Right forelimb (tissue), 1 donor: Measurements from ENCODE around the gene SUN3.

Source experiments
- DNase-seq: peaks from one replicate; pipeline ENCODE4 v3.0.0-alpha.2; 2018

Gene SUN3, protein sequence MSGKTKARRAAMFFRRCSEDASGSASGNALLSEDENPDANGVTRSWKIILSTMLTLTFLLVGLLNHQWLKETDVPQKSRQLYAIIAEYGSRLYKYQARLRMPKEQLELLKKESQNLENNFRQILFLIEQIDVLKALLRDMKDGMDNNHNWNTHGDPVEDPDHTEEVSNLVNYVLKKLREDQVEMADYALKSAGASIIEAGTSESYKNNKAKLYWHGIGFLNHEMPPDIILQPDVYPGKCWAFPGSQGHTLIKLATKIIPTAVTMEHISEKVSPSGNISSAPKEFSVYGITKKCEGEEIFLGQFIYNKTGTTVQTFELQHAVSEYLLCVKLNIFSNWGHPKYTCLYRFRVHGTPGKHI

GRCh38 chr7:48028938-48029337 lies at the start of gene SUN3:
TSS of gene SUN3 (minus strand) at chr7:48029107. CDS start at chr7:48028938, 169 bp downstream.
- no peak for DNase-seq

DNA sequence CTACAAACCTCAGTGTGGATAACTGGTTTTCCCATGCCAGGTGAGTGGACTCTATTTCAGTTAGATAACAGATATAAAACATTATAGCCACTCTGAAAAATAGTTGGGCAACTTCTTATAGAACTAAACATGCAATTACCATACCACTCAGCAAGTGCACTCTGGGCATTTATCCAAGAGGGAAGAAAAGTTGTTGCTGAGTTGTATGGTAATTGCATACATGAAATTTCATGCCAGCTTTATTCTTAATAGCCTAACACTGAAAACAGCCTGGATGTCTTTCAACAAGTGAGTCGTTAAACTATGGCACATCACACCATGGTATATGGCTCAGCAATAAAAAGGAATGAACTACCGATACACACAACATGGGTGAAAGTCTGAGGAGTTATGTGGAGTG lies 49.6 kb upstream of the SUN3 start:
- no peak for DNase-seq

DNA sequence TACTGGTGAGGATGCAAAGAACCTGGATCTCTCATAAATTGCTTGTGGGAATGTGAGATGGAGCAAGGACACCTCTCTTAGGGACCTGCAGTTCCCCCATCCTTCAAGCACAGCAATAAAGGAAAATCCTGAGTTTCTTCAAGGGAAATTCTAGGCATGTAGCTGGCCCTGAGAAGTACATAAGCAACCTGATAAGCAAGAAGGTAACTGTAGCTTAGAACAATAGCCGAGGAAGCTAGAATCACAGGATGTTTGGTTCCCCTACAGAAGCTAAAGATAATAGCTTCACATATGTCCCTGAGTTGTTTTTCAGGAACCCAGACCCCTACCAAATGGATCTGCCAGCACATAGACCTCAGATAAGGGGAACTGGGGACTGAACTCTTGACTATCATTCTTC lies 48.5 kb upstream of the SUN3 start:
- no peak for DNase-seq

DNA sequence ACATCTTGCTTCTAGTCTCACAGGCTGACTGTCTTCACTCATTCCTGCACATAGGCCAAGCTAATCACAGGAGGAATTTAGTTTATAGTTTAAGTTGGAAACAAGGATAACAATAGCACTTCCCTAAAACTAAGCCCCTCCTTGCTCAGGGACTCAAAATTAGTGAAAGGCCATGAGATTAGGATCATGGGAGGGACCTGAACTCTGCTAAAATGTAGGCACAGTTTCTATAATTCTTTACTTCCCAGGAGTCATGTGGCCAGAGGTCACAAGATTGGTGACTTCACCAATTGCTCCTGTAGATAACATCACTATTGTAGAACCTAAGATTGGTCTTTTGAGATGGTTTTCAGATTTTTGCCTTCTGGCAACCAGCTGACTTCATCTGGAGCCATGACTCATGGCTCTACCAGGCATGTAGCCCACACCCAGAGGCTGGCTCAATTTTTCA lies 45.3 kb upstream of the SUN3 start:
- DNase-seq, result no peak

DNA sequence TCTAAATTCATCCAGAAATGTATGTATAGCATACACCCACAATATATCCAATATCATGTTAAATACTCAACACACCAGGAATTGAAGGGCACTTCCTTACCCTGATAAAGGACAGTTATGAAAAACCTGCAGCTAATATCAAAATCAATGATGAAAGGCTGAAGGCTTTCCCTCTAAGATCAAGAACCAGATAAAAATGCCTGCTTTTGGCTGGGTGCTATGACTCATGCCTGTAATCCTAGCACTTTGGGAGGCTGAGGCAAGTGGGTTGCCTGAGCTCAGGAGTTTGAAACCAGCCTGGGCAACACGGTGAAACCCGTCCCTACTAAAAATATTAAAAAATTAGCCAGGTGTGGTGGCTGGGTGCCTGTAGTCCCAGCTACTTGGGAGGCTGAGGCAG lies 38.6 kb upstream of the SUN3 start:
- DNase-seq, result no peak

- DNase-seq, result no peak
Observed at GRCh38 chr7:48063985-48064384, 35.1 kb upstream of the SUN3 start.

DNA sequence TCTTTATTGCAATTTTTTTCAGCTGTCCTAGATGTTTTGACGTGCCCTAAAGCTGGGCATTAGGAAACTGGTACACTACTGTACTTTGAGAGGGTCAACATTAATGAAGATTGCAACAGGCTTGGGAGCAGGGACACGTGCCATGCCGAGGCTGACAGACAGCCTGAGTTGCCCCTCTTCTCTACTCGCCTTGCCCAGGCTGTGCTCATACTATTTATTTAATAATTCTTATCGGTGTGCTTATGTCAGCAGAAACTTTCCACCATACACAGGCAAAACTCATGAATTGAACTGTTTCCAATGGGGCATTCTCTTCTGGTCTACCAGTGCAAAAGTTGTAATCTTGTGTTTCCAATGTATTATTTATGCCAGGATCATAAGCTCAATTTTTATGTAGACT lies 30.8 kb upstream of the SUN3 start:
- no peak for DNase-seq

- no peak for DNase-seq
Observed at GRCh38 chr7:48058990-48059389, 30.1 kb upstream of the SUN3 start.

GRCh38 chr7:48053736-48054135 lies 24.8 kb upstream of the SUN3 start:
- DNase-seq, result no peak

DNA sequence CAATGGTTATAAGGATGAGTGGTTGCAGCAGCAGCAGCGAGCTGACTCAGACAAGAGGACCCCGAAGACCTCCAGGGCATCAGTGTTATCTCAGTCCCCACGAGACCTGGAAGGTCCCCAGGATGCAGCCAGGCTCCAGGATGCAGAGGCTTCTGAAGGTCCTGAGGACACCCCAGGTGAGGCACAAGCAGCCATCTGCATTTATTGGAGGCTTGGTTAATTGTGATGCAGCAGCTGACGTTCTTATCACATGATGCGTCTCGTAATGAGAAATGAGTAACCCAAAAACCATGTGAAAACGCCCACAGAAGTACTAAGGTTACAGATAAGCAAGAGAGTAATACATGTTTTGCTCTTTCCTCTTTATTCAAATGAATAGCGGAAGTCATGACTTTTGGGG lies 23.8 kb upstream of the SUN3 start:
- DNase-seq, result no peak

GRCh38 chr7:48049850-48050249 lies 20.9 kb upstream of the SUN3 start:
- DNase-seq, result no peak

DNA sequence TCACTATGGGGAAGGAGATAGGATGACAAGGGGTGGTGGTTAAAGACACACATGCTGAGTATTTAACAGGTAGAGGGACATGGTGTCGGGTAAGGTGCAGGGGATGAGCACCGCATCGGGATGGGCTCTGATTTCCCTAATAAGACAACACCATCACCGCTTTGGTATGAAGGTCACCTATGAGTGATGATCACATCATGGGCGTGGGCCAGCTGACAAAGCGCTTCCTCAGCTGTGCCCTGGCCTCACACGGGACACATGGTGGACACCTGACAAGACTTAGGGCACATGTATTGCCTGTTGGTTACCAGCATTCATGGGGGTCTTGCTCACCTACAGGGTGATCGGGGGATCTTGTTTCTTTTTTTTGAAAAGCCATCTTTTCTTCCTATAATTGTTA lies 19.2 kb upstream of the SUN3 start:
- DNase-seq, result no peak

DNA sequence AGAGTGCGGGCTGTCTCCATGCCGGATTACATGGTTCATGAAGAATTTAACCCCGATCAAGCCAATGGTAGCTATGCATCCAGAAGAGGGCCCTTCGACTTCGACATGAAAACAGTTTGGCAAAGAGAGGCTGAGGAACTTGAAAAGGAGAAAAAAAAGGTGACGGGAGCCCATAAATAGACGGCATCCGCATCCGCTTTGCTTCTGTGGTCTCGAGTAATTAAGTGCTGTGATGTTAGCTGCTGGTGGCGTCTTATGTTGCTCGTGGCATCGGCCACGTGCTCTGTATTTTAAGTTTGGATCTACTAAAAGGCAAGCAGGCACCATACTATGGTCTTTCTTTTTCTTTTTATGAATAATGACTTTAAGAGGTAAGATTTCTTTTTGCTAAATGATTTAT lies 17.6 kb upstream of the SUN3 start:
- no peak for DNase-seq

- DNase-seq, result no peak
Observed at GRCh38 chr7:48045195-48045765, 16.4 kb upstream of the SUN3 start.

GRCh38 chr7:48042636-48043035 lies 13.7 kb upstream of the SUN3 start:
- DNase-seq, result no peak

DNA sequence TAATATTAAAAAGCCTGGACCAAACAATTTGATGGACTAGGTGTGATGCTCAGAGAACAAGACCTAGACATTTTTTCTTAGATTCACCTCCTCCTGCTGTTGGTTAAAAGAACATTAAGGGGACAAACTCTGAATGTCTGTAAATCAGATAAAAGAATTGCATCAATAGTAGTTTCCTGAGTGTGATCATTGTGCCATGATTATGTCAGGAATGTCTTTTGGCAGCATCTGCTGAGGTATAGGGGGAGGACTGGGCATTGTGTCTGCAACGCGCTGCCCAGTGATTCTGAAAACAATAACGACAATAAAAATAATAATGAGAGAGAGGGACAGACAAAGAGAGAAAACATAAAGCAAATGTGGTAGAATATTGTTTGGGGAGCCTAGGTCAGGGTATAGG lies 13.3 kb upstream of the SUN3 start:
- no peak for DNase-seq

DNA sequence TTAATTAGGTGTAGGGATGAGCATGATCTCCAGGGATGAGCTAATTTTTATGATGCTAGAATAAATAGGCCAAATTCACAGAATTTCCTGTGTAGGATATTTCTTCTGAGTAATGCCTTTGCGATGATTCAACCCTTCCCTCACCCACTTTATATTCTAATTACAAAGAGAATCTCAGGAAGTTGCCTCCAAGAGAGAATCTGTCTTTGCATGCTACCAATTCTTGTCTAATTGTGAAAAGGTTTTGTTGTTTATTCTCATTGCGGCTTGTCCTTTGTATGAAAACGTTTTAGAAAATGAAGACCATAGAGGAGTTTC lies 12.7 kb upstream of the SUN3 start:
- no peak for DNase-seq

DNA sequence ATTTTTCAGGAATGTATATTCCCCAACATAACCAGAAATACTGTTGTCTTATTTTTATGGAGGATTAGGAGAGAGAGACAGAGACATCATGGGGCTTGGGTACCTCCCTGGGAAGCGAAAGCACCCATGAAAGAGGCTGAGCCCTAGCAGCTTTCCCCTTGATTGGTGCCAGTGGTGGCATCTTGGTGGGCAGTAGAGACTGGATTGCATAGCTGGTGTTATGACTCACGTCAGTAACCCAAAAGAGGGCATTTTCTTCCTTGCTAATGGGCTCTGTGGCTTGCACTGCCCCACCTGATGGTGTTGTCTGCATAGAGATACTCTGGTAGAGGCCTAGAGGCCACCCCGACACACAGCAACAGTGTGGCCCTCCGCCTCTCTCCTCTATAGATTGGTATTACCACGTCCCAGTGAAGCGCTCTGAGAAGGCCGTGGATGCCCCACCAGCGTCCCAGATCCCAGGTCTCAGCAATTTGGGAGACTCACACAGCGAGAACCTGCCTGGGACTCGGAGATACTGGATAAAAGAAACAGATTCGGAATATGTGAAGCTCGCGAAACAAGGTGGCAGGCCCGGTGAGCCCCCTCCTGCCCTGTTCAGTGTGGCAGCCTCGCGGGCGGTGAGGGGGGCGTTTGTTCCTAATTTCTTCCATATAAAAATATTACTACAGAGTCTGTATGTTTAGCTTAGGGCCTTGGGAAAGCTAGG lies 12.2 kb upstream of the SUN3 start:
- no peak for DNase-seq

DNA sequence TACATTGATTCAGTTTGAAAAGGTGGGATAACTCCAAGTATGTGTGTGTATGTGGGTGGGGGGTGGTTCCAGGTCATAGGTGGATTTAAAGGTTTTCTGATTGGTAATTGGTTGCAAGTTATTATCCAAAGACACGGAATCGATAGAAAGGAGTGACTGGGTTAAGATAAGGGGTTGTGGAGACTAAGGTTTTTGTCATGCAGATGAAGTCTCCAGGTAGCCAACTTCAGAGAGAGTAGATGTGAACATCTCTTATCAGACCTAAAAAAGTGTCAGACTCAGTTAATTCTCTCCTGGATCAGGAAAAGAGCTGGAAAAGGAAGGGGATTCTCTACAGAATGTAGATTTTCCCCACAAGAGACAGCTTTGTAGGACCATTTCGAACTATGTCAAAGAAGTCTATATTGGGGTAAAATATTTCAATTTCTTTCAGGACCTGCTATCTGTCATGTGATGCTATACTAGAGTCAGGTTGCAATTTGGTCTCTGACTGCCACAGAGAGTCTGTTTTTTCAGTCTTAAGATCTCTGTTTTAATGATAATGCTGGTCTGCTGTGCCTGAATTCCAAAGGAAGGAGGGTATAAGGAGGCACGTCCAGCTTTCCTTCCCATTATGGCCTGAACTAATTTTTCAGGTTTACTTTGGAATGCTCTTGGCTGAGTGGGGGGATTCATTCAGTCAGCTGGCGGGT lies 10.1 kb upstream of the SUN3 start:
- no peak for DNase-seq

GRCh38 chr7:48035967-48036478 lies 7.1 kb upstream of the SUN3 start:
- peak; percentile 63 for DNase-seq

DNA sequence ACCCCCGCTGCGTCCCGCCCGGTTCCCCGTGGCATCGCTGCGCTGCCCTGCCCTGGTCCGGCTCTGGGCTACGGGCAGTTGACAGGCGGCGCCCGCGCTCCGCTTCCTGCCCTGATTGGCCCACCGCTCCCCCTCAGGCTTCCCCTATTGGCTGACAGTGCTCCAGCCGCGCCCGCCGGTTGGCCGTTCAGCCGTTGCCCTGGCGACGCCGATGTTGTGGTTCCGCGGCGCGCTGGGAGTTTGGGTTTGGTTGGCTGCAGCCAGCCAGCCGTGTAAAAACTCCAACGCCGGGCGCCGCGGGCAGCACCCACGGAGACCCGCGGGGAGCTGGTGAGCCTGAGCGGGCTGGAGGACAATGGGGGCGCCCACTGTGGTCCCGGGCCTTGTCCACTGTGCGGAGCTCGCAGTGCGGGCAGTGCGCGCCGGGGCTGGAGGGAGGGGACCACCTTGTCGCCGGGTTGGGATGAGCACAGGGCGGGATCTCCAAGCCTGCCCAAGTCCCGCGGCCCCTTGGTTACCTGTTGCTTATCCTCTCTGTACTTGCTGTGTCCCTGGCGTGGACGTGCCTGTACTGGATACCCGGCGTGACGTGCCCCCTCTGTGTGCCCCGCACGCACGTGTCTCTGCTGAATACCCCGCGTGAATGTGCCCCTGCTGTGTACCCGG lies 6.5 kb upstream of the SUN3 start, which contains the start of gene C7orf57:
TSS of gene C7orf57 (plus strand) at position 243 of the 666 bp plus-strand sequence. CDS start 766 bp downstream, outside the sequence.
- DNase-seq, result peak; percentile 91

GRCh38 chr7:48033922-48034321 lies 5.0 kb upstream of the SUN3 start:
- no peak for DNase-seq

GRCh38 chr7:48031111-48031510 lies 2.2 kb upstream of the SUN3 start:
- DNase-seq, result no peak
